Measurements from ENCODE around the gene DHRS7C.

The DHRS7C gene

GRCh38 chr17:9790889-9791876 lies at the start of gene DHRS7C:
DHRS7C (minus strand) TSS chr17:9791592; CDS start chr17:9791284, 308 bp downstream.
- DNase-seq, result no peak

GRCh38 chr17:9839433-9839832 lies 48.0 kb upstream of the DHRS7C start:
- peak; percentile 57 for DNase-seq

GRCh38 chr17:9837551-9838471 lies 46.4 kb upstream of the DHRS7C start:
- DNase-seq, result peak; percentile 93

GRCh38 chr17:9833922-9834321 lies 42.5 kb upstream of the DHRS7C start:
- no peak for DNase-seq

- no peak for DNase-seq
Measured at GRCh38 chr17:9830711-9831110, 39.3 kb upstream of the DHRS7C start.

- DNase-seq, result no peak
Measured at GRCh38 chr17:9829343-9829742, 38.0 kb upstream of the DHRS7C start.

GRCh38 chr17:9828296-9829295 lies 37.2 kb upstream of the DHRS7C start:
- no peak for DNase-seq

- DNase-seq, result no peak
Measured at GRCh38 chr17:9825641-9826150, 34.3 kb upstream of the DHRS7C start, which contains the start of gene GLP2R. GLP2R (plus strand) TSS chr17:9825924; CDS start chr17:9826064, 140 bp downstream.

- DNase-seq, result no peak
Measured at GRCh38 chr17:9824797-9825338, 33.5 kb upstream of the DHRS7C start.

- DNase-seq, result peak; percentile 23
Measured at GRCh38 chr17:9824094-9824493, 32.7 kb upstream of the DHRS7C start.

- no peak for DNase-seq
Measured at GRCh38 chr17:9821921-9822320, 30.5 kb upstream of the DHRS7C start, which contains the start of gene GSG1L2. GSG1L2 (minus strand) TSS chr17:9822079; CDS start chr17:9822071, 8 bp downstream.

- DNase-seq, result no peak
Measured at GRCh38 chr17:9820448-9820847, 29.1 kb upstream of the DHRS7C start.

- DNase-seq, result no peak
Measured at GRCh38 chr17:9818760-9819159, 27.4 kb upstream of the DHRS7C start.

- peak; percentile 17 for DNase-seq
Measured at GRCh38 chr17:9817086-9817485, 25.7 kb upstream of the DHRS7C start.

GRCh38 chr17:9816472-9816871 lies 25.1 kb upstream of the DHRS7C start:
- no peak for DNase-seq

- DNase-seq, result no peak
Measured at GRCh38 chr17:9814337-9814945, 23.0 kb upstream of the DHRS7C start.

GRCh38 chr17:9813166-9813565 lies 21.8 kb upstream of the DHRS7C start:
- DNase-seq, result no peak

- DNase-seq, result no peak
Measured at GRCh38 chr17:9811537-9811936, 20.1 kb upstream of the DHRS7C start.

- DNase-seq, result no peak
Measured at GRCh38 chr17:9811086-9811485, 19.7 kb upstream of the DHRS7C start.

GRCh38 chr17:9810100-9810949 lies 18.9 kb upstream of the DHRS7C start:
- DNase-seq, result no peak
